ENCODE measurements around the gene MLIP.
"Not testable (repeated sequence)": the region's sequence is repeated elsewhere in the genome, so short reads cannot be mapped to it uniquely, and the experiment has no call there.

Gene MLIP

DNA sequence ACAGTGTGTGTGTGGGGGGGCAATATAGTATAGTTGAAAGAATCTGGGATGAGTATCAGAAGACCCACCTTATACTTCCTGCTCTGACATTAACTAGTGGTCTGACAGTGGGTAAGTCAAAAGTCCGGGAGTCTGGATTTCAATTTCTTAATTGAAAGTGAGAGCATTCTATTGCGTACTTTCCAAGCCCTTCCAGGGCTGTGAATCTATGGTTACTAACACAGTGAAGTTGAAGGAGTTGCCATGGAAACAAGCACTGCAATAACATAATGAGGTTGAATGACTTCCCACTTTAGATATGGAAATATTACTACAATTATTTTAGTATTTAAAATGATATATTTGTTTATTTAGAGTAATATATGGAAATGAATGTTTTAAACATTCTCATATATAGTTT, 80.2 kb downstream of the MLIP start:
- no peak overlapping the region for H3K4me3 ChIP-seq (ENCODE audit: low read length)
- no peaks in the 10 kb centered on the region for H3K27me3 ChIP-seq (ENCODE audit: control insufficient read depth, insufficient read depth, low read length)
- H3K27ac ChIP-seq (ENCODE audit: low read length), result no peak overlapping the region
- no peak for DNase-seq (ENCODE audit: low read depth, low spot score)
- no peaks in the 10 kb centered on the region for H3K36me3 ChIP-seq (ENCODE audit: control insufficient read depth, insufficient read depth, low read length)
- no CpG with 5 or more reads among the region's 2 CpGs for WGBS (ENCODE audit: insufficient coverage, insufficient read length)
- H3K9me3 ChIP-seq (ENCODE audit: control insufficient read depth, insufficient read depth, low read length), result no peaks in the 10 kb centered on the region
- H3K4me1 ChIP-seq (ENCODE audit: control insufficient read depth, insufficient read depth, low read length), result no peaks in the 10 kb centered on the region

DNA sequence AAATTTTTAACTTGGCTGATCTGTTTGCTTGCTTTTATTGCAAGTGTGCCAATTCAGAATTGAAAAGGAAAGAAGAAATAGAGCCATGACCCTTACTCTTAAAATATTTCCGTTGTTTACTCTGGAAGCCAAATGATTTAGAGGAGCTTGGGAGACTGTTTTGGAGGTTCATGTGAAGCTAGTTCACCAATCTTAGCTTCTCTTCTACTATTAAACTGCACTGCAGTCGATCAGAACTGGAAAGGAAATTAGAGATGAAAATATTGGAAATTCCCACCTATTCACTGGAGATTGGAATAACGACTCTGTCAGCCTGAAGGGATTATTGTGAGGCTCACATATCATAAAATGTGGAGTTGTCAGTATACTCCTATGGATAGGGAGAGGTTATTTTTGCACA, 81.8 kb downstream of the MLIP start:
- Histone ChIP-seq H3K4me3 (ENCODE audit: low read length) (no peak overlapping the region), H3K36me3 (ENCODE audit: control insufficient read depth, insufficient read depth, low read length) (no peaks in the 10 kb centered on the region), H3K27ac (ENCODE audit: low read length) (no peak overlapping the region), H3K9me3 (ENCODE audit: control insufficient read depth, insufficient read depth, low read length) (no peaks in the 10 kb centered on the region), H3K4me1 (ENCODE audit: control insufficient read depth, insufficient read depth, low read length) (no peaks in the 10 kb centered on the region), H3K27me3 (ENCODE audit: control insufficient read depth, insufficient read depth, low read length) (no peaks in the 10 kb centered on the region)
- no CpG with 5 or more reads among the region's 3 CpGs for WGBS (ENCODE audit: insufficient coverage, insufficient read length)
- no peak for DNase-seq (ENCODE audit: low read depth, low spot score)

DNA sequence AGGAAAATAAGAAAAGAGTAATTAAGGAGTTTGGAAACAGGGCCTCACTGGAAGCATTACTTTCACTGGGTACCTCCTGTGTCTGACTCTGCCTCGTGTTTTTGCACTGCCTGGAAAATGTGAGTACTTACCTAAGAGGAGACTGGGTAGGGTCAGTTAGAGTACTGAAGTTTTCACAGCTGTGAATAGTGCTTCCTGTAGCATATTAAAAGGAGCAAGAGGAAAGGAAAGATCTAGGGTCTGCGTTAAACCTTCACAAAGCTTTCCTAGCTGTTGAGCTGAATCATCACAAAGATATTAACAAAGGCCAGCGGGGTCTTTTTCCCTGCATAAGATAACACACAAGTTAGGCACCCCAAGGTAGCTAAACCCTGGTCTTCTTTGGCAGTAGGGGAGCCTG, 82.3 kb downstream of the MLIP start:
- DNase-seq (ENCODE audit: low read depth, low spot score), result no peak
- H3K27me3 ChIP-seq (ENCODE audit: control insufficient read depth, insufficient read depth, low read length), result no peaks in the 10 kb centered on the region
- no peak overlapping the region for H3K27ac ChIP-seq (ENCODE audit: low read length)
- H3K9me3 ChIP-seq (ENCODE audit: control insufficient read depth, insufficient read depth, low read length), result no peaks in the 10 kb centered on the region
- no CpG with 5 or more reads among the region's 3 CpGs for WGBS (ENCODE audit: insufficient coverage, insufficient read length)
- no peak overlapping the region for H3K4me3 ChIP-seq (ENCODE audit: low read length)
- no peaks in the 10 kb centered on the region for H3K36me3 ChIP-seq (ENCODE audit: control insufficient read depth, insufficient read depth, low read length)
- H3K4me1 ChIP-seq (ENCODE audit: control insufficient read depth, insufficient read depth, low read length), result no peaks in the 10 kb centered on the region

DNA sequence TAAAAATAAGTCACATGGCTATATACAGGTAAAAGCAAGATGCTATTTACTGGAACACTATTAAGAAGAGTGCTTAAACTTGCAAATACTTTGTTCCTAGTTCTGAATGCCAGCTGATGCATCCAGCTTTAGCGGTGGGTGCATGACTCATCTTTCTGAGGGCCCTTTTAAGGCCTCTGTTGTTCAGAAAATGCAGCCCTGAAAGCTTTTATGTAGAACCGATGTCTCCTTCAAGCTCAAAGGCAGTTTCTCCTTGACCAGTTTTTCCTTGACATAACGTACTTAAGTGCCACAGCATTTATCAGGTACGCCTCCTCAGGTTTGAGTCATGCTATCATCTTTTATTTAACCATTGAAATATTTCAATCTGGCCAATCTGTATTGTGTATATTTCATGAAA, 82.8 kb downstream of the MLIP start:
- no CpG with 5 or more reads among the region's 4 CpGs for WGBS (ENCODE audit: insufficient coverage, insufficient read length)
- no peaks in the 10 kb centered on the region for H3K9me3 ChIP-seq (ENCODE audit: control insufficient read depth, insufficient read depth, low read length)
- H3K27ac ChIP-seq (ENCODE audit: low read length), result no peak overlapping the region
- no peaks in the 10 kb centered on the region for H3K4me1 ChIP-seq (ENCODE audit: control insufficient read depth, insufficient read depth, low read length)
- no peaks in the 10 kb centered on the region for H3K36me3 ChIP-seq (ENCODE audit: control insufficient read depth, insufficient read depth, low read length)
- no peaks in the 10 kb centered on the region for H3K27me3 ChIP-seq (ENCODE audit: control insufficient read depth, insufficient read depth, low read length)
- no peak for DNase-seq (ENCODE audit: low read depth, low spot score)
- no peak overlapping the region for H3K4me3 ChIP-seq (ENCODE audit: low read length)

DNA sequence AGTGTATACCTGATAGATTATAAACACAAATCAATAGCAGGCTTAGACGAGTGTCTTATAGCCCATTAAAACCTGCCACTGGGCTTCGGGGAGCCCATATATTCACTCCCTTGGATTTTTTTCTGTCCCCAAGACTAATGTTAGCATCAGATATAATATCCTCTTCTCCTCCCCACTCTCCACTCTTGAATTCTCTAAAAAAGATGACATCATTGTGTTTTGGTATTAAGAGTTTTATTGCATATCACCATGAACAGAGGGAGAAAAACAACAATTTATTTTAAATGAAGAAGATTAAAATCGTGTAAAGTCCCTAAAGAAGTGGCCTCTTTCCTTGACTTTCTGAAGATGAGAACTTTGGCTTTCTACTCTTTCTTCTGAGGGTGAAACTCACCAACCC, 84.4 kb downstream of the MLIP start:
- DNase-seq (ENCODE audit: low read depth, low spot score), result no peak

DNA sequence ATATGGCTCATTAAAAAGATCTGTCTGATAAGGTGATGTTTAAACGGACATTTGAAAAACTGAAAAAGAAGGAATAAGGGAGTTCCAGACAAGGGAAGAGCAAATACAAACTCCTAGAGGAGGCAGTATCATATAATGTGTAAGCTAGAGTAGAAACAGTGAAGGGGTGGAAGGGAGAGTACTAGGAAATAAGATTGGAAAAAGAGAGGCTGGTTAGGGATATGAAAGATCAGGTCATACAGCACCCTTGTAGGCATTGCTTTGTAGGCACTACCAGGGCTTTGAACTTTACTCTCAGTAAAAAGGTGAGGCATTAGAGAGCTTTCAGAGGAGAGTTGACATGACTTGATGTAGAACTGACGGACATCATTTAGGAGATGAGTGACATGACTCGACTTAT, 85.7 kb downstream of the MLIP start:
- H3K27ac ChIP-seq (ENCODE audit: low read length), result no peak overlapping the region
- no peaks in the 10 kb centered on the region for H3K4me1 ChIP-seq (ENCODE audit: control insufficient read depth, insufficient read depth, low read length)
- H3K36me3 ChIP-seq (ENCODE audit: control insufficient read depth, insufficient read depth, low read length), result no peaks in the 10 kb centered on the region
- H3K9me3 ChIP-seq (ENCODE audit: control insufficient read depth, insufficient read depth, low read length), result no peaks in the 10 kb centered on the region
- WGBS (ENCODE audit: insufficient coverage, insufficient read length), result no CpG with 5 or more reads among the region's 3 CpGs
- no peak overlapping the region for H3K4me3 ChIP-seq (ENCODE audit: low read length)
- DNase-seq (ENCODE audit: low read depth, low spot score), result no peak
- H3K27me3 ChIP-seq (ENCODE audit: control insufficient read depth, insufficient read depth, low read length), result no peaks in the 10 kb centered on the region

More for the DNA sequence above, 84.4 kb downstream of the MLIP start:
- H3K27ac ChIP-seq (ENCODE audit: low read length), result no peak overlapping the region
- H3K36me3 ChIP-seq (ENCODE audit: control insufficient read depth, insufficient read depth, low read length), result no peaks in the 10 kb centered on the region
- H3K4me1 ChIP-seq (ENCODE audit: control insufficient read depth, insufficient read depth, low read length), result no peaks in the 10 kb centered on the region
- no CpG with 5 or more reads among the region's 3 CpGs for WGBS (ENCODE audit: insufficient coverage, insufficient read length)
- no peaks in the 10 kb centered on the region for H3K27me3 ChIP-seq (ENCODE audit: control insufficient read depth, insufficient read depth, low read length)
- H3K4me3 ChIP-seq (ENCODE audit: low read length), result no peak overlapping the region
- H3K9me3 ChIP-seq (ENCODE audit: control insufficient read depth, insufficient read depth, low read length), result no peaks in the 10 kb centered on the region

DNA sequence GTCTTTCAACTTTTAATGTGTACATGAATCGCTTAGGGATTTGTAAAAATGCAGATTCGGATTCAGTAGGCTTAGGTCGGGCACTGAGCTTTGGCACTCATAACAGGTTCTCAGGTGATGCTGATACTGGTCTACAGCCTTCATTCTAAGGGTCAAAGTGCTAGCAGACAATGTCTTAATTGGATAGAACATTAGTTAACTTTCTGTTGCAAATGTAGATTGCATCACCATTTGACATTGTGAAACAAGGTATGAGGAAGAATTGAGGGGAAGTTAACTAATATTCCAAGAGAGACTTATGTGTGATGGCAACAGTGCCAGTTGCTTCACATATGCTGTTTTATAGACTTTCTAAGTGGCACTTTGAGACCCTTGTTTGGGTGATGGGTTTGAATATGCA, 86.9 kb downstream of the MLIP start:
- H3K36me3 ChIP-seq (ENCODE audit: control insufficient read depth, insufficient read depth, low read length), result no peaks in the 10 kb centered on the region
- no peaks in the 10 kb centered on the region for H3K9me3 ChIP-seq (ENCODE audit: control insufficient read depth, insufficient read depth, low read length)
- H3K27ac ChIP-seq (ENCODE audit: low read length), result no peak overlapping the region
- no CpG with 5 or more reads among the region's 3 CpGs for WGBS (ENCODE audit: insufficient coverage, insufficient read length)
- H3K4me3 ChIP-seq (ENCODE audit: low read length), result no peak overlapping the region
- H3K27me3 ChIP-seq (ENCODE audit: control insufficient read depth, insufficient read depth, low read length), result no peaks in the 10 kb centered on the region
- DNase-seq (ENCODE audit: low read depth, low spot score), result no peak
- H3K4me1 ChIP-seq (ENCODE audit: control insufficient read depth, insufficient read depth, low read length), result no peaks in the 10 kb centered on the region

DNA sequence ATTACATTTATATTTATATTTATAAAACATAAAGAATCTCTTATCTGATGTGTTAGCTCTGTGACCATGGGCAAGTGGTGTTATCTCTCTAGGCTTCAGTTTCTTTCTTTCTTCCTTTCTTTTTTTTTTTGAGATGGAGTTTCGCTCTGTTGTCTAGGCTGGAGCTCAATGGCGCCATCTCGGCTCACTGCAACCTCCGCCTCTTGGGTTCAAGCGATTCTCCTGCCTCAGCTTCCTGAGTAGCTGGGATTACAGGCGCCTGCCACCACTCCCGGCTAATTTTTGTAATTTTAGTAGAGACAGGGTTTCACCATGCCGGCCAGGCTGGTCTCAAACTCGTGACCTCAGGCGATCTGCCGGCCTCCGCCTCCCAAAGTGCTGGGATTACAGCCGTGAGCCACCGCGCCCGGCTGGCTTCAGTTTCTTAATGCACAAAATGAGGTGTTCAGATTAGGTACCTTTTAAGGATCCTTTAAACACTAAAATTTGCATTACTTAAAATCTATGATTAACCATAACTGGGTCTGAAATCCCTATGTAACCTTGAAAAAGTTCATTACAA, 92.3 kb downstream of the MLIP start:
- not testable (repeated sequence) for H3K27me3 ChIP-seq (ENCODE audit: control insufficient read depth, insufficient read depth, low read length); H3K27ac ChIP-seq (ENCODE audit: low read length); H3K4me3 ChIP-seq (ENCODE audit: low read length); H3K9me3 ChIP-seq (ENCODE audit: control insufficient read depth, insufficient read depth, low read length); H3K4me1 ChIP-seq (ENCODE audit: control insufficient read depth, insufficient read depth, low read length); H3K36me3 ChIP-seq (ENCODE audit: control insufficient read depth, insufficient read depth, low read length); DNase-seq (ENCODE audit: low read depth, low spot score)
- no CpG with 5 or more reads among the region's 16 CpGs for WGBS (ENCODE audit: insufficient coverage, insufficient read length)

DNA sequence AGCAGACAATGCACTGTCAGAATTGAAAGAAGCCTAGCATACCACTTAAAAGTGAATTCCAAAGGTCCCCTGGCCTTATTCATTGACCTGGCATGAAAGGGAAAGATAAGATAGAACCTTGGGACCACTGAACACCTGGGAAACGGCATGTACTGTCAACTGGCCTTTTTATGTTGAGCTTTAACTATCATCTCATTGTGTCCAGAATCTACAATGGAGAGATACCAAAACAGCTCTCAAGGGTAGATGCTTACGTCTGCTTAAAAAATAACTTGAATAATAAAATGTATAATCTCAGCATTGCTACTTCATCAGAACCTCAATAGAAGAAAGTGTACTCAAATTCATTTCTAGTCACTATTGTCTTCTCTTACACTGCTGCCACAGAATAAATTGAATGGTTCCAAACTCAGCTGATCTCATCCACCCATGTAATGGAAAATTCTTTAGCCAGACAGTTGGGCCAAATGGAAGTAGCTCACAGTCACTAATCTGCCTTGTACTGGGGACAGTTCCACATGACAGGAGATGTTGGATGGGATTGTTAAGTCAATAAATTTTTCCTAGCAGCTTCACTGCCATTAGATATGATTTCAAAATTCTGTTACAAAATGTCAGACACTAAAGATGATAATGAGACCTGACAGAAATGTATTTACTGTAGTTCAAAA, 93.8 kb downstream of the MLIP start:
- H3K4me1 ChIP-seq (ENCODE audit: control insufficient read depth, insufficient read depth, low read length), result no peaks in the 10 kb centered on the region
- no peak overlapping the region for H3K4me3 ChIP-seq (ENCODE audit: low read length)
- no peak for DNase-seq (ENCODE audit: low read depth, low spot score)
- H3K27me3 ChIP-seq (ENCODE audit: control insufficient read depth, insufficient read depth, low read length), result no peaks in the 10 kb centered on the region
- no CpG with 5 or more reads among the region's 2 CpGs for WGBS (ENCODE audit: insufficient coverage, insufficient read length)
- H3K27ac ChIP-seq (ENCODE audit: low read length), result no peak overlapping the region
- no peaks in the 10 kb centered on the region for H3K9me3 ChIP-seq (ENCODE audit: control insufficient read depth, insufficient read depth, low read length)
- no peaks in the 10 kb centered on the region for H3K36me3 ChIP-seq (ENCODE audit: control insufficient read depth, insufficient read depth, low read length)

DNA sequence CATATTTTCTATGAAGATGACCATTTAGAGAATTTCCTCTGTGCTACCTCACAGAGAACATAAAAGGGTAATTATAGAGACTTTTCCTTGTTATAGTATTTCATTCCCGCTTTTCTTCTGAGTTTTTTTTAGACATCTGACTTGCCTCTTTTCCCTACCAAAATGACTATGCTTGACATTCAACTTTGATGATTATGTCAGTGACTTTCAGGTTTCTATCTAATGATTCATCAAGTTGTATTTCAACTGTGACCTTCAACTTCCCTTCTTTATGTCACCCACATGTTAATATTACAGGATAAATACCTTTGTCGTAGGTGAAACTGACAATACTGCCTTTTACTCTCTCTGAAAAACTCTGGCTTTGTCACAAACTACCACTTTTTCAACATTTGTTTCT, 95.3 kb downstream of the MLIP start:
- Histone ChIP-seq H3K4me3 (ENCODE audit: low read length) (no peak overlapping the region), H3K9me3 (ENCODE audit: control insufficient read depth, insufficient read depth, low read length) (no peaks in the 10 kb centered on the region), H3K27me3 (ENCODE audit: control insufficient read depth, insufficient read depth, low read length) (no peaks in the 10 kb centered on the region), H3K4me1 (ENCODE audit: control insufficient read depth, insufficient read depth, low read length) (no peaks in the 10 kb centered on the region), H3K36me3 (ENCODE audit: control insufficient read depth, insufficient read depth, low read length) (no peaks in the 10 kb centered on the region), H3K27ac (ENCODE audit: low read length) (no peak overlapping the region)
- no CpG with 5 or more reads among the region's 2 CpGs for WGBS (ENCODE audit: insufficient coverage, insufficient read length)
- no peak for DNase-seq (ENCODE audit: low read depth, low spot score)

DNA sequence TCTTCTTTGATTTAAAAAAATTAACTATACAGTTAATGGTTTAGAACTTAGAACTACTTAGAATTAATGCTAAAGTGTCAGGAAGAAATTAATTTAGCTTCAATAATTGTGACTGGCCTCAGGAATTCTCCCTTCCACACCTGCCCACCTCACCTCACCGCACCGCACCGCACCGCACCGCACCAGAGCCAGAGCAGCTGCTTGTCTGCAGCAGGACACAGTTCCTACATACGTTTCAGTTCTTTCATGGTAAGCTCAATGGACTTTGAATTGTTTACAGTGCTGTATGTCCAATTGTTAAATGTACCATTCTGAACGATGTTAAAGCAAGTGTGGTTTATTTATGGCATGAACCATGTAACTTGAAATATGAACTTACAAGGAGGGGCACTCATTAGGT, 98.7 kb downstream of the MLIP start:
- not testable (repeated sequence) for H3K27me3 ChIP-seq (ENCODE audit: control insufficient read depth, insufficient read depth, low read length); DNase-seq (ENCODE audit: low read depth, low spot score); H3K4me3 ChIP-seq (ENCODE audit: low read length); H3K4me1 ChIP-seq (ENCODE audit: control insufficient read depth, insufficient read depth, low read length); H3K27ac ChIP-seq (ENCODE audit: low read length); H3K9me3 ChIP-seq (ENCODE audit: control insufficient read depth, insufficient read depth, low read length); H3K36me3 ChIP-seq (ENCODE audit: control insufficient read depth, insufficient read depth, low read length)
- WGBS (ENCODE audit: insufficient coverage, insufficient read length), result no CpG with 5 or more reads among the region's 7 CpGs

All from iPS DF 6.9 (cell line).